ENCODE results near the gene PARVG.

- TF ChIP-seq CTCF (IDR thresholded peaks at IDR 0.05 in 4 of 5, conservative IDR thresholded peaks at IDR 0.05 in 1 of 5) (no peak), POLR2A (IDR thresholded peaks at IDR 0.05) (no peak)
Measured at GRCh38 chr22:44196241-44196640, 15.5 kb downstream of the PARVG start.

Data from gastrocnemius medialis (tissue), 4 donors.